ENCODE data around the gene CDKL1.

DNA sequence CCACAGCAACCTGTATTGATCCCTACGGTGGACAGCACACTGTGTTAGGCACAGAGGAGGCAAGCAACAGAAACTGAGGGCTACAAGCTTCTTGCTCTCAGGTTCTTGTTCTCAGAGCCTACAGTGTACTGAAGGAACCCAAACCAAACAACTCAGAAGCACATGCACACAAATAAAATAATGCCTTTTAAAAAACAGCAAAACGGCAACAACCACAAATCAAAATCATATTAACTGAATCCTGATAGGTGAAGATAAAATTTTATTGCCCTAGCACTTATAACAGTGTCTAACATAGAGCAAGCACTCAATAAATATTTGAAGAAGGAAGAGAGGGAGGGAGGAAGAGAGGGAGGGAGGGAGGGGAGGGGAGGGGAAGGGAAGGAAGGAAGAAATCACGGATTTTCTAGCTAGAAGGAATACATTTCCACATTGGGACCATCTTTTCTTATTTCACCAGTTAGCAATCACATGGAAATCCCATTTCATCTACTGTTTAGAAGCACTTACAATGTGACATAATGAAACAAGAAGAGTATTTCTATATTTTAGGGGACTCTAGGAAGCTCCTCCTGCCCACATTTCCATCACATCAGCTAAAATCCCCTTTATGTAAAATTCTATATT, 57.4 kb downstream of the CDKL1 start:
- TF ChIP-seq, protein P1, sequence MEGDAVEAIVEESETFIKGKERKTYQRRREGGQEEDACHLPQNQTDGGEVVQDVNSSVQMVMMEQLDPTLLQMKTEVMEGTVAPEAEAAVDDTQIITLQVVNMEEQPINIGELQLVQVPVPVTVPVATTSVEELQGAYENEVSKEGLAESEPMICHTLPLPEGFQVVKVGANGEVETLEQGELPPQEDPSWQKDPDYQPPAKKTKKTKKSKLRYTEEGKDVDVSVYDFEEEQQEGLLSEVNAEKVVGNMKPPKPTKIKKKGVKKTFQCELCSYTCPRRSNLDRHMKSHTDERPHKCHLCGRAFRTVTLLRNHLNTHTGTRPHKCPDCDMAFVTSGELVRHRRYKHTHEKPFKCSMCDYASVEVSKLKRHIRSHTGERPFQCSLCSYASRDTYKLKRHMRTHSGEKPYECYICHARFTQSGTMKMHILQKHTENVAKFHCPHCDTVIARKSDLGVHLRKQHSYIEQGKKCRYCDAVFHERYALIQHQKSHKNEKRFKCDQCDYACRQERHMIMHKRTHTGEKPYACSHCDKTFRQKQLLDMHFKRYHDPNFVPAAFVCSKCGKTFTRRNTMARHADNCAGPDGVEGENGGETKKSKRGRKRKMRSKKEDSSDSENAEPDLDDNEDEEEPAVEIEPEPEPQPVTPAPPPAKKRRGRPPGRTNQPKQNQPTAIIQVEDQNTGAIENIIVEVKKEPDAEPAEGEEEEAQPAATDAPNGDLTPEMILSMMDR (IDR thresholded peaks at IDR 0.05) = no peak
- TF ChIP-seq POLR2A (IDR thresholded peaks at IDR 0.05) (no peak), EP300 (IDR thresholded peaks at IDR 0.05) (no peak)
